ENCODE data around the gene DNMT1.
"Not testable (repeated sequence)": the region's sequence is repeated elsewhere in the genome, so short reads cannot be mapped to it uniquely, and the experiment has no call there.

DNMT1 gene

DNA sequence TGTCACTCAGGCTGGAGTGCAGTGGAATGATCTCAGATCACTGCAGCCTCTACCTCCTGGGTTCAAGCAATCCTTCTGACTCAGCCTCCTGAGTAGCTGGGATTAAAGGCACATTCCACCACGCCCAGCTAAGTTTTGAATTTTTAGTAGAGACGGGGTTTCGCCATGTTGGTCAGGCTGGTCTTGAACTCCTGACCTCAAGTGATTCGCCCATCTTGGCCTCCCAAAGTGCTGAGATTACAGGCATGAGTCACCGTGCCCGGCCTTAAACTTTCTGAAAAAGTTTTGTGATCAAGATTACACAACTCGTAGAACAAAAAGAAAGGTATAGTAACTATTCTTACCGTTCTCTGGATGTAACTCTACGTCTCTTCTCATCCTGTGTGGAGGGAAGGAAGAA, 21.2 kb downstream of the DNMT1 start:
- in situ Hi-C loops (cut with MboI; ENCODE audit: low sequenced_read_pairs, unreplicated experiment): no loop called here
- DNase-seq (ENCODE audit: low spot score): no peak
- TF ChIP-seq, protein P1, sequence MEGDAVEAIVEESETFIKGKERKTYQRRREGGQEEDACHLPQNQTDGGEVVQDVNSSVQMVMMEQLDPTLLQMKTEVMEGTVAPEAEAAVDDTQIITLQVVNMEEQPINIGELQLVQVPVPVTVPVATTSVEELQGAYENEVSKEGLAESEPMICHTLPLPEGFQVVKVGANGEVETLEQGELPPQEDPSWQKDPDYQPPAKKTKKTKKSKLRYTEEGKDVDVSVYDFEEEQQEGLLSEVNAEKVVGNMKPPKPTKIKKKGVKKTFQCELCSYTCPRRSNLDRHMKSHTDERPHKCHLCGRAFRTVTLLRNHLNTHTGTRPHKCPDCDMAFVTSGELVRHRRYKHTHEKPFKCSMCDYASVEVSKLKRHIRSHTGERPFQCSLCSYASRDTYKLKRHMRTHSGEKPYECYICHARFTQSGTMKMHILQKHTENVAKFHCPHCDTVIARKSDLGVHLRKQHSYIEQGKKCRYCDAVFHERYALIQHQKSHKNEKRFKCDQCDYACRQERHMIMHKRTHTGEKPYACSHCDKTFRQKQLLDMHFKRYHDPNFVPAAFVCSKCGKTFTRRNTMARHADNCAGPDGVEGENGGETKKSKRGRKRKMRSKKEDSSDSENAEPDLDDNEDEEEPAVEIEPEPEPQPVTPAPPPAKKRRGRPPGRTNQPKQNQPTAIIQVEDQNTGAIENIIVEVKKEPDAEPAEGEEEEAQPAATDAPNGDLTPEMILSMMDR (IDR thresholded peaks at IDR 0.05; ENCODE audit: borderline replicate concordance, control extremely low read depth, extremely low read depth, insufficient read depth, missing control alignments): no peak

DNA sequence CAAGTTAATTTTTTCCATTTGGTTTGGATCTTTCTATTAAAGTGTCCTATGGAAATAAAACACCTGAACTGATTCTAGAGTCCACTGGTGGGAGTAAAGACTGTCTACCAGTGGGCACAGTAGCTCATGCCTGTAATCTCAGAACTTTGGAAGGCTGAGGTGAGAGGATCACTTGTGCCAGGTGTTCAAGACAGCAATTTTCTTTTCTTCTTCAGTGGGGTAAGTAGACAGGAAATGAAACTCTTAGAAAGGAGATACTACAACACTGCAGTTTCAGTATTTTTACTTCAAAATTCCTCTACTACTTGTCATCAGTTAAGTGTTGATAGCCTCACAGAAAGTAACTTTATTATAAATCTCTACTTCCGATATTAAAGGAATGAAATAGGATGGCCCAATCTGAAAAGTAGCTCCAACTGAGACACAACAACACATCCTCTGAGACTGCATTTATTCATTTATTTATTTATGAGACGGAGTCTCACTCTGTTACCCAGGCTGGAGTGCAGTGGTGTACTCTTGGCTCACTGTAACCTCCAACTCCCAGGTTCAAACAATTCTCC, 26.3 kb downstream of the DNMT1 start:
- TF ChIP-seq, protein P1 (IDR thresholded peaks at IDR 0.05; ENCODE audit: borderline replicate concordance, control extremely low read depth, extremely low read depth, insufficient read depth, missing control alignments): no peak
- in situ Hi-C loops (cut with MboI; ENCODE audit: low sequenced_read_pairs, unreplicated experiment): no loop called here
- DNase-seq (ENCODE audit: low spot score): no peak

DNA sequence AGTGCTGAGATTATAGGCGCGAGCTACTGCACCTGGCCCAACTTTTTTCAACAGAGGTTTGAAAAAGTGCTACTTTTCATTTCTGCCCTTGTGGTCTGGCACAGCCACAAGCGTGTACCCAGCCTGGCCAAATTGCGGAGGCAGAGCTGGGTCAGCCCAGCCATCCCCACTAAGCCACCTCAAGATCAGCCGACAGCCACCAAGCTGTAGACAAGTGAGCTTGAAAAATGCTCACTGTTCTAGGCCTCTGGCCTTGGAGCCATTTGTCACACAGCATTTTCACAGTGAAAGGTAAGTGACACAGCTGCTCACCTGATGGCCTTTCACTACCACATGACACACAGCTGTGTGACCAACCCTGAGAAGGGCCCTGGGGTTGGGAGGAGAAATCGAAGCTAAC, 27.3 kb downstream of the DNMT1 start:
- TF ChIP-seq, protein P1 (IDR thresholded peaks at IDR 0.05; ENCODE audit: borderline replicate concordance, control extremely low read depth, extremely low read depth, insufficient read depth, missing control alignments): no peak
- in situ Hi-C loops (cut with MboI; ENCODE audit: low sequenced_read_pairs, unreplicated experiment): no loop called here
- DNase-seq (ENCODE audit: low spot score): no peak

DNA sequence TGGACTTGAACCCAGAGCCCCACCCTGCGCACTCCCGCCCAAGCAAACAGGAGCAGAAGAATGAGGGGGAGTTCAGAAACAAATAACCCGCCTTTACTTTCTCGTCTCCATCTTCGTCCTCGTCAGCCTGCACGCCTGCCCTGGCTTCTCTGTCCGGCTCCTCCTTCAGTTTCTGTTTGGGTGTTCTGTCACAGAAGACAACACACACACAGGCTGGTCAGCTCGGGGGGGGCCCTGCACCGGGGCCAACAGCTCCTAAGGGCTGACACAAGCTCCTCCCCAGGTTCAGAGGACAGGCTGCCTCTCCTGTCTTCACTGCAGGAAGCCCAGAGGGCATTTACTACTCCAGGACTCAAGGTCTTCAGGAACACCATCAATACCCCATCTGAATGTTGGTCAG, 28.3 kb downstream of the DNMT1 start:
- DNase-seq (ENCODE audit: low spot score); in situ Hi-C loops (cut with MboI; ENCODE audit: low sequenced_read_pairs, unreplicated experiment): not testable (repeated sequence)

DNA sequence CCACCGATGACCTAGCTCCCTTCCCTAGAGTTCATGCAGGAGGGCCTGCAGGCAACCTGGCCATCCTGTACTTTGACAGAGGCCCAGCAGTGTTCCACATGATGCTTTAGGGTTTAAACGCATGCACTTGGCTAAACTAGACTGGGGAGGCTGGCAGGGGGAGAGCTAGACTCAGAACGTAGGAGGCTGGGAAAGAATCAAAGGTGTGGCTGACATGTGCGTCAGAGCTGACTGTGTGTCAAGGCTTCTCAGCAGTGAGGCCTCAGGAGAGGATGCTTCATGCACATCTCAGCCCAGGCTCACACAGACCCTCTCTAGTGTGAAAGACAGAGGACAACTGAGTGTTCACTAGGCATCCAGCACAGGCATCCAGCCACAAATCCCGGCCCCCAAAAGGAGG, 28.7 kb downstream of the DNMT1 start:
- TF ChIP-seq, protein P1 (IDR thresholded peaks at IDR 0.05; ENCODE audit: borderline replicate concordance, control extremely low read depth, extremely low read depth, insufficient read depth, missing control alignments): no peak
- in situ Hi-C loops (cut with MboI; ENCODE audit: low sequenced_read_pairs, unreplicated experiment): no loop called here
- no peak for DNase-seq (ENCODE audit: low spot score)

DNA sequence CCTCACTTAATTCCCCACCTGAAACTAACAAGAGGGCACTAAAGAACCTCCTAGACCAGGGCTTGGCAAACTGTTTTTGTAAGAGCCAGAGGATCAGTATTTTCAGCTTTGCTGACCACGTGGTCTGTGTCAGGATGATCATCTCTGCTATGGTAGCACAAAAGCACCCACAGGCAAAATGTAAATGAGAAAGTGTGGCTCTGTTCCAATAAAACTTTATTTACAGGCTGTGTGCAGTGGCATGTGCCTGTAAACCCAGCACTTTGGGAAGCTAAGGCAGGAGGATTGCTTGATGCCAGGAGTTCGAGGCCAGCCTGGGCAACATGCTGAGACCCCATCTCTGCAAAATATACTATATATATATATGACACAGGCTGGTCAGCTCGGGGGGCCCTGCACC, 31.2 kb downstream of the DNMT1 start:
- TF ChIP-seq, protein P1 (IDR thresholded peaks at IDR 0.05; ENCODE audit: borderline replicate concordance, control extremely low read depth, extremely low read depth, insufficient read depth, missing control alignments): no peak
- no peak for DNase-seq (ENCODE audit: low spot score)

DNA sequence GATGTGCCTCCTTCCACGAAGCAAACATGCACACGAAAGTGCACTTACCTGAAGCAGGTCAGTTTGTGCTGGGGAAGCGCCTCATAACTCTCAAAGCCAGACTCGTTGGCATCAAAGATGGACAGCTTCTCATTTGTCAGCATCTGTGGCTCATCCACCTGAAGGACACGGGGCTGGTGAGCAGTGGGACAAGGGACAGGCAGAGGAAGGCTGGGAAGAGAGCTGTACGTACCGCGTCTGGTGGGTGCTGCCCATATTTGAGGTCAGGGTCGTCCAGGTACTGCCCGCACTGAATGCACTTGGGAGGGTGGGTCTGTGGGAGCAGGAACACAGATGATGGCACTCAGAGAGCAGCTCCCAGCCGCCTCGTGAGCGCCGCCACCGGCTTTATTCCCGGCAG, 35.1 kb downstream of the DNMT1 start:
- no peak for DNase-seq (ENCODE audit: low spot score)
- TF ChIP-seq, protein P1 (IDR thresholded peaks at IDR 0.05; ENCODE audit: borderline replicate concordance, control extremely low read depth, extremely low read depth, insufficient read depth, missing control alignments): no peak
- in situ Hi-C loops (cut with MboI; ENCODE audit: low sequenced_read_pairs, unreplicated experiment): no loop called here

More for the DNA sequence above, 31.2 kb downstream of the DNMT1 start:
- in situ Hi-C loops (cut with MboI; ENCODE audit: low sequenced_read_pairs, unreplicated experiment): no loop called here

All from GM13976 (cell line).